Colonic mucosa (tissue), 4 donors: ENCODE results near the gene EEF1AKMT1. TPM values are rescaled to one million over a fixed set of nuclear protein-coding genes. Genes with fewer than 3 reads are reported as not detected.

Experiments
- DNase-seq: peaks from one replicate; pipeline ENCODE4 v3.0.0-alpha.2; 2020
- H3K27ac ChIP-seq: fragments of 200-600 bp; one replicate; pipeline ENCODE4 v1.8.0; 2021
- H3K27me3 ChIP-seq: fragments of 200-600 bp; one replicate; pipeline ENCODE4 v1.8.0; 2021
- H3K36me3 ChIP-seq: fragments of 200-600 bp; one replicate; pipeline ENCODE4 v1.8.0; 2021
- H3K4me1 ChIP-seq: fragments of 200-600 bp; one replicate; pipeline ENCODE4 v1.8.0; 2021; ENCODE audit warnings: mild to moderate bottlenecking
- H3K4me3 ChIP-seq: fragments of 200-600 bp; one replicate; pipeline ENCODE4 v1.8.0; 2021
- H3K9ac ChIP-seq, 2 donors: one replicate each; pipeline ENCODE4 v1.7.0; 2013; ENCODE audit warnings: control low read depth in 2 of 2, low read depth in 2 of 2, low read length in 2 of 2
- H3K9me3 ChIP-seq: fragments of 200-600 bp; one replicate; pipeline ENCODE4 v1.8.0; 2021
- CTCF ChIP-seq: fragments of 200-600 bp; IDR thresholded peaks from one replicate; pipeline ENCODE4 v1.8.0; 2022; ENCODE audit warnings: antibody characterized with exemption, mild to moderate bottlenecking
- intact Hi-C: fragments of 100-400 bp; cut with DNase I; formaldehyde crosslinking; loops from one replicate; pipeline ENCODE4 v1.14.1; 2022
- total RNA-seq, 2 donors: library from RNA; stranded (reverse); fragmentation: NEBNext Ultra II Directional in 1 of 2; extraction: Animal tissue kit (Norgen Biotek cat#: 25700) in 1 of 2; gene quantifications; one replicate each; pipeline ENCODE4 v1.2.1, GENCODE V29; 2021
- donor health status: healthy.
- donor health status: DM: no; HTN: no; CAD: no.
- donor health status: DM: no; HTN: no; CAD: no.

Gene EEF1AKMT1
- total RNA-seq, 2 donors from 2014 or later = 4.8 to 5.2 TPM

DNA sequence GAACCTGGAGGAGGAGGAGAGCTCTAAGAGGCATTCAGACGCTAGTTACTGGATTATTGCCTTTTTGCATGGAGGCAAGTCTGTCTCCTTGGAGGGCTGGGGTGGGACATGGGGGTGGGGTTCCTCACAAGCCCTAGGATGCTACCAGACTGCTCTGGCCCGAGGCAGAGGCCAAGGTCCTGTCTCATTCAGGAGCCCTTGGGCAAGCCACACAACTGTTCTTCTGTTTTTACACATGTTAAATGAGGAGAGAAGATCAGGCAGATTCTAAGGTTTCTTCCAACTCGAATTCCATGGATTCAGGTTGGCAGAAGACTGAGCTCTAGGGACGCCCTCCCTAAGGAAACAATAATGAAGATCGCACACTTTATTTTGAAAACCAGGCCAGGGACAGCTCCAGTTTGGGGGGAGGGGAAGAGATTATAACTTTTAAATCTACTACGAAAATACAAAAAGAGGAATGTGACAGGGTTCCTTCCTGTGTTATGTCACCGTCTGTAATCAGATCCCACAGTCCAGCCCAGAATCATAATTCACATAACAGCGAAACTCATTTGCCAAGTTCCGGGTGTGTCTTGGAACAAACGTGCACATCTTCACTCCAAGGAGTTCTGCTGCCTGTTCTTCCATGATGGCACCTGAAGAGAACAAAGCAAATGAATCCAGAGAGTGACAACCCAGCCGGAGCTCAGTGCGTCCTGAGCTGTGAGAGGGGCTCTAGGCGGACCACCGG, 45.0 kb downstream of the EEF1AKMT1 start:
- H3K4me3 ChIP-seq = no peak overlapping the region
- H3K9me3 ChIP-seq = no peaks in the 10 kb centered on the region
- H3K4me1 ChIP-seq = no peaks in the 10 kb centered on the region
- DNase-seq = no peak
- H3K36me3 ChIP-seq = no peaks in the 10 kb centered on the region
- intact Hi-C loops = no loop called here
- no peak overlapping the region for H3K27ac ChIP-seq
- no peak for TF ChIP-seq CTCF
- H3K9ac ChIP-seq = no peak overlapping the region
- no peaks in the 10 kb centered on the region for H3K27me3 ChIP-seq

GRCh38 chr13:20727856-20728255, 45.9 kb downstream of the EEF1AKMT1 start:
- intact Hi-C loops = no loop called here
- Histone ChIP-seq H3K9me3 (no peaks in the 10 kb centered on the region), H3K36me3 (no peaks in the 10 kb centered on the region), H3K9ac (no peak overlapping the region), H3K27ac (no peak overlapping the region), H3K4me3 (no peak overlapping the region), H3K27me3 (no peaks in the 10 kb centered on the region), H3K4me1 (no peaks in the 10 kb centered on the region)
- no peak for DNase-seq
- no peak for TF ChIP-seq CTCF

GRCh38 chr13:20721454-20722357, 52.1 kb downstream of the EEF1AKMT1 start:
- Histone ChIP-seq H3K4me1 (no peaks in the 10 kb centered on the region), H3K27ac (no peak overlapping the region), H3K9me3 (no peaks in the 10 kb centered on the region), H3K36me3 (no peaks in the 10 kb centered on the region), H3K27me3 (no peaks in the 10 kb centered on the region), H3K9ac (peak overlapping the region; percentile 12 to 30), H3K4me3 (peak overlapping the region; percentile 35)
- TF ChIP-seq CTCF = no peak
- DNase-seq = peak; percentile 37
- intact Hi-C loops = no loop called here

DNA sequence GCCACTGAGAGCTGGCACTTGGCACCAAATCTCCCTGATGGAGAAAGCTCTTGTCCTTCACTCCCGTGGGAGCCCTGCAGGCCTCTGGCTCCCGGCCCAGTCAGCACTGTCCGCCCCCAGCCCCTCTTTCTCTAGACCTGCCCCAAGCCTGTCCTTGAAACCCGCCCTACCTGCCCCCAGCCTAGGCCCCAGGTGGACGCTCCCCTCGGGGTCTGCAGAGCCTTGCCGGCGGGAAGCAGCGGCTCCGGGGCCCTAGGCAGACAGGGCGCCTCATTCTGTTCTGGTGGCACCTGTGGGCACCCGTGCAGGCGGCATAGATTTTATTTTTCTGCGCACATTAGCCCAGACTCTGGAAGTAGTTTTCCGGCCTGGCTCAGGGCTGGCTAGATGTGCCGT, 52.7 kb downstream of the EEF1AKMT1 start:
- Histone ChIP-seq H3K36me3 (no peaks in the 10 kb centered on the region), H3K9ac (no peak overlapping the region), H3K27me3 (no peaks in the 10 kb centered on the region), H3K4me3 (no peak overlapping the region), H3K9me3 (no peaks in the 10 kb centered on the region), H3K4me1 (no peaks in the 10 kb centered on the region), H3K27ac (no peak overlapping the region)
- TF ChIP-seq CTCF = no peak
- intact Hi-C loops = no loop called here
- no peak for DNase-seq

GRCh38 chr13:20720499-20720898, 53.3 kb downstream of the EEF1AKMT1 start:
- intact Hi-C loops = no loop called here
- H3K36me3 ChIP-seq = no peaks in the 10 kb centered on the region
- no peaks in the 10 kb centered on the region for H3K4me1 ChIP-seq
- H3K27me3 ChIP-seq = no peaks in the 10 kb centered on the region
- H3K9ac ChIP-seq = no peak overlapping the region
- no peak overlapping the region for H3K27ac ChIP-seq
- TF ChIP-seq CTCF = no peak
- DNase-seq = no peak
- no peak overlapping the region for H3K4me3 ChIP-seq
- no peaks in the 10 kb centered on the region for H3K9me3 ChIP-seq
